H1 (cell line): ENCODE results near the gene REM2.

Source experiments
- ASH2L ChIP-seq: fragments of 200-600, 300-600 bp; sonication (generic); IDR thresholded peaks from one replicate; pipeline ENCODE4 v1.7.1; 2017; ENCODE audit warnings: low read length
- CBX8 ChIP-seq: fragments of 300-800, 300-1000 bp; sonication (generic); IDR thresholded peaks from 2 replicates; pipeline ENCODE4 v1.7.1; 2016; ENCODE audit warnings: low read depth, low read length, borderline replicate concordance
- CREB1 ChIP-seq: IDR thresholded peaks from 2 replicates; pipeline ENCODE4 v1.6.1; 2012; ENCODE audit warnings: inconsistent platforms
- CTCF ChIP-seq, 3 experiments: IDR thresholded peaks; 1 replicate in 2 of 3; 2 replicates in 1 of 3; pipeline versions ENCODE4 v1.5.1 to v1.6.1; 2011; ENCODE audit warnings: low read length in 3 of 3, mild to moderate bottlenecking in 3 of 3, inconsistent platforms in 2 of 3, low read depth in 1 of 3, moderate library complexity in 1 of 3; ENCODE audit not compliant: insufficient read depth in 1 of 3; ENCODE audit errors: control extremely low read depth in 1 of 3
- E2F6 ChIP-seq: IDR thresholded peaks from 2 replicates; pipeline ENCODE4 v1.6.1; 2012; ENCODE audit warnings: inconsistent platforms
- EP300 ChIP-seq, 2 experiments: IDR thresholded peaks; 1 replicate in 1 of 2; 2 replicates in 1 of 2; pipeline ENCODE4 v1.6.1; 2011 to 2012; ENCODE audit warnings: low read depth in 2 of 2, low read length in 2 of 2, mild to moderate bottlenecking in 2 of 2, borderline replicate concordance in 1 of 2, inconsistent platforms in 1 of 2, moderate library complexity in 1 of 2
- EZH2 ChIP-seq: fragments of 200-600 bp; sonication (generic); IDR thresholded peaks from 2 replicates; pipeline ENCODE4 v1.7.1; 2012; ENCODE audit warnings: low read depth, mild to moderate bottlenecking, moderate library complexity, low read length, inconsistent platforms; ENCODE audit not compliant: severe bottlenecking
- HDAC2 ChIP-seq, 2 experiments: fragments of 300-600 bp in 1 of 2; sonication (generic) in 1 of 2; IDR thresholded peaks; 2 replicates each; pipeline ENCODE4 v1.6.1; 2011 to 2012; ENCODE audit warnings: low read depth in 2 of 2, low read length in 2 of 2, mild to moderate bottlenecking in 2 of 2, moderate library complexity in 2 of 2, borderline replicate concordance in 1 of 2, inconsistent platforms in 1 of 2
- HDAC6 ChIP-seq: IDR thresholded peaks from one replicate; pipeline ENCODE4 v1.7.1; 2012; ENCODE audit warnings: low read depth, mild to moderate bottlenecking, inconsistent platforms, low read length, moderate library complexity
- POLR2A ChIP-seq, 2 experiments: IDR thresholded peaks; 1 replicate in 1 of 2; 2 replicates in 1 of 2; pipeline ENCODE4 v1.6.1; 2011; ENCODE audit warnings: low read depth in 2 of 2, low read length in 2 of 2, mild to moderate bottlenecking in 2 of 2; ENCODE audit errors: control extremely low read depth in 1 of 2
- POLR2AphosphoS5 ChIP-seq: IDR thresholded peaks from 2 replicates; pipeline ENCODE4 v1.6.1; 2011; ENCODE audit warnings: low read depth, low read length
- RAD21 ChIP-seq, 2 experiments: IDR thresholded peaks in 1 of 2; conservative IDR thresholded peaks in 1 of 2; 2 replicates each; pipeline ENCODE4 v1.6.1; 2011; ENCODE audit warnings: low read depth in 2 of 2, low read length in 2 of 2, improper control_type of control experiment in 1 of 2, inconsistent platforms in 1 of 2, mild to moderate bottlenecking in 1 of 2, moderate library complexity in 1 of 2
- SP4 ChIP-seq: IDR thresholded peaks from 2 replicates; pipeline ENCODE4 v1.6.1; 2012; ENCODE audit warnings: low read length, inconsistent platforms
- SUZ12 ChIP-seq: fragments of 200-600 bp; sonication (generic); IDR thresholded peaks from 2 replicates; pipeline ENCODE4 v1.6.1; 2012; ENCODE audit warnings: mild to moderate bottlenecking, inconsistent platforms, low read length, moderate library complexity, mixed read lengths

- no peak for TF ChIP-seq EP300 (IDR thresholded peaks at IDR 0.05; ENCODE audit: borderline replicate concordance in 1 of 2, low read depth in 2 of 2, low read length in 2 of 2)
- TF ChIP-seq CTCF (IDR thresholded peaks at IDR 0.05; ENCODE audit: control extremely low read depth in 1 of 3, insufficient read depth in 1 of 3, low read depth in 1 of 3, low read length in 3 of 3), result no peak
- TF ChIP-seq EZH2, result no peak
- TF ChIP-seq SUZ12, result no peak
- no peak for TF ChIP-seq POLR2A (IDR thresholded peaks at IDR 0.05; ENCODE audit: control extremely low read depth in 1 of 2, low read depth in 2 of 2, low read length in 2 of 2)
- no peak for TF ChIP-seq ASH2L
- no peak for TF ChIP-seq RAD21 (IDR thresholded peaks at IDR 0.05 in 1 of 2, conservative IDR thresholded peaks at IDR 0.05 in 1 of 2; ENCODE audit: low read depth in 2 of 2, low read length in 2 of 2)
- no peak for TF ChIP-seq POLR2AphosphoS5
- TF ChIP-seq HDAC2 (IDR thresholded peaks at IDR 0.05; ENCODE audit: borderline replicate concordance in 1 of 2, low read depth in 2 of 2, low read length in 2 of 2), result no peak
- TF ChIP-seq HDAC6, result no peak
- TF ChIP-seq CBX8, result no peak
- TF ChIP-seq E2F6, result no peak
- TF ChIP-seq CREB1, result no peak
- TF ChIP-seq SP4, result no peak
Observed at GRCh38 chr14:22926316-22926715, 43.3 kb downstream of the REM2 start.
